ENCODE results near the gene CNRIP1.
"Not testable (repeated sequence)": the region's sequence is repeated elsewhere in the genome, so short reads cannot be mapped to it uniquely, and the experiment has no call there.

The CNRIP1 gene

GRCh38 chr2:68319398-68320117 lies at the start of gene CNRIP1:
Gene CNRIP1, minus strand, starts transcription at chr2:68319949. Its CDS starts 549 bp downstream, at chr2:68319400.
- DNase-seq: peak; percentile 16

- DNase-seq: no peak
These were observed 49.6 kb upstream of the CNRIP1 start for GRCh38 chr2:68369337-68369734.

GRCh38 chr2:68368654-68369336 lies 49.0 kb upstream of the CNRIP1 start:
- no peak for DNase-seq

- DNase-seq: peak; percentile 84
These were observed 48.4 kb upstream of the CNRIP1 start for GRCh38 chr2:68367953-68368653.

- DNase-seq: peak; percentile 86
These were observed 46.4 kb upstream of the CNRIP1 start for GRCh38 chr2:68366083-68366560.

GRCh38 chr2:68365087-68365486 lies 45.3 kb upstream of the CNRIP1 start, which contains the start of gene PLEK:
Gene PLEK, plus strand, starts transcription at chr2:68365282. Its CDS starts 70 bp downstream, at chr2:68365352.
- peak; percentile 97 for DNase-seq

GRCh38 chr2:68363721-68364120 lies 44.0 kb upstream of the CNRIP1 start:
- DNase-seq: peak; percentile 80

GRCh38 chr2:68362749-68363148 lies 43.0 kb upstream of the CNRIP1 start:
- DNase-seq: peak; percentile 59

GRCh38 chr2:68362069-68362468 lies 42.3 kb upstream of the CNRIP1 start:
- peak; percentile 83 for DNase-seq

GRCh38 chr2:68359889-68360288 lies 40.1 kb upstream of the CNRIP1 start:
- DNase-seq: no peak

- peak; percentile 64 for DNase-seq
These were observed 38.0 kb upstream of the CNRIP1 start for GRCh38 chr2:68357605-68358337.

GRCh38 chr2:68356599-68357239 lies 37.0 kb upstream of the CNRIP1 start:
- DNase-seq: no peak

- DNase-seq: peak; percentile 50
These were observed 33.1 kb upstream of the CNRIP1 start for GRCh38 chr2:68352651-68353391.

- no peak for DNase-seq
These were observed 32.2 kb upstream of the CNRIP1 start for GRCh38 chr2:68351997-68352396.

- not testable (repeated sequence) for DNase-seq
These were observed 29.3 kb upstream of the CNRIP1 start for GRCh38 chr2:68349091-68349490.

- DNase-seq: no peak
These were observed 25.6 kb upstream of the CNRIP1 start for GRCh38 chr2:68345129-68345875.

GRCh38 chr2:68344031-68344430 lies 24.3 kb upstream of the CNRIP1 start:
- DNase-seq: no peak

GRCh38 chr2:68342470-68342869 lies 22.7 kb upstream of the CNRIP1 start:
- DNase-seq: peak; percentile 11

GRCh38 chr2:68341583-68341982 lies 21.8 kb upstream of the CNRIP1 start:
- peak; percentile 21 for DNase-seq

- DNase-seq: no peak
These were observed 21.2 kb upstream of the CNRIP1 start for GRCh38 chr2:68341062-68341329.

Data from inflammatory macrophage treated with lipopolysaccharide for 4 hours (primary cell).